Measurements from ENCODE around the gene ZNF608.
A peak's percentile ranks its signal among the peaks of the same experiment; 100 is the strongest.

Gene ZNF608

DNA sequence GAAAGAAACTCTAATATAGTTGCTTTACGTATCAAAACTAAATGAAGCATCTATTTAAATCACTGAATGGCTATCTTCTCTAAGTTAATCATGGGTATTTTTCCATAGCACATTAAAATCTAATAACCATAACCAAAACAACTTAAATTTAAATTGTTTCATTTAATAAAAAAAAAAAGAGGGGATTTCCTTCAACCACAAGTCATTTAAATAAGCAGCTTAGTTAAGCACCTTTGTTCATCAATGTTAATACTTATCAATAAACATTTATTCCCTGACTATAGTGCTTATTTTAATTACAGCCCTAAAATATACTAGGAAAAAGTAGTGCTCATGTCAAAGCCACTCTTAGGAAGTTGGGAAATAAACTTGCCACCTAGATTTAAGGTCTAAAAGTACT is 30.3 kb downstream of the ZNF608 start:
- TF ChIP-seq CTCF (IDR thresholded peaks at IDR 0.05; ENCODE audit: low read length, missing control alignments), result no peak
- H3K4me3 ChIP-seq (replicated peaks; ENCODE audit: low read depth, low read length), result no peak overlapping the region
- DNase-seq (ENCODE audit: low read depth), result no peak

GRCh38 chr5:124714910-124715309 is 31.5 kb downstream of the ZNF608 start:
- H3K4me3 ChIP-seq (replicated peaks; ENCODE audit: low read depth, low read length), result no peak overlapping the region
- TF ChIP-seq CTCF (IDR thresholded peaks at IDR 0.05; ENCODE audit: low read length, missing control alignments), result no peak

GRCh38 chr5:124713595-124713994 is 32.8 kb downstream of the ZNF608 start:
- H3K4me3 ChIP-seq (replicated peaks; ENCODE audit: low read depth, low read length), result no peak overlapping the region
- TF ChIP-seq CTCF (IDR thresholded peaks at IDR 0.05; ENCODE audit: low read length, missing control alignments), result no peak
- DNase-seq (ENCODE audit: low read depth), result no peak

More at GRCh38 chr5:124714910-124715309, 31.5 kb downstream of the ZNF608 start:
- DNase-seq (ENCODE audit: low read depth), result no peak

DNA sequence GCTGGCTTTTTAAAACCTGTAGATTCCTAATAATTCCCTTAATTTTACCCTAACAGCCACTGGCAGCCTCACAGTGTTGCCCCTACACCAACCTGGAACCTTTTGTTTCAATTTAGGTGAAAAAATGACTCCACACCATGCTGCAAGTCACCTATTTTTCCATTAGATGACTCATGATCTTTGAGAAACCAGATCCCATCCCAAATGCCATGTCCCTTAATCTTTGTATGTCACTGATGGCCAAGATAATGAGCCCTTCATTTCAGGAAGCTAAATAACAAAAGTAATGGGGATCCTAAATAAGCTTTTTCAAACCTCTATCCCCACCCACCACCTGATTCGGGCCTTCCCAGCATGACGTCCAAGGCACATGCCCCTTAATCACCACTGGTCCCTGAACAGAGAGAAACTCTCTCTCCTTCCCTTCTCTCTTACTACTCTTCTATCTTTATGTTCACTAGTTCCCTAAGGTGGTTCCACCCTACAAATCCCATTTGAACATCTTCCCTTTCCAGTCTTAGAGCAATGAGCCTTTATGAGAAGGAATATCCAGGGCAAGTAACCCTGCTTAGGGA is 33.6 kb downstream of the ZNF608 start:
- DNase-seq (ENCODE audit: low read depth), result no peak
- H3K4me3 ChIP-seq (replicated peaks; ENCODE audit: low read depth, low read length), result no peak overlapping the region
- no peak for TF ChIP-seq CTCF (IDR thresholded peaks at IDR 0.05; ENCODE audit: low read length, missing control alignments)

- TF ChIP-seq CTCF (IDR thresholded peaks at IDR 0.05; ENCODE audit: low read length, missing control alignments), result no peak
- no peak for DNase-seq (ENCODE audit: low read depth)
- H3K4me3 ChIP-seq (replicated peaks; ENCODE audit: low read depth, low read length), result no peak overlapping the region
These were observed 38.4 kb downstream of the ZNF608 start for GRCh38 chr5:124708086-124708485.

GRCh38 chr5:124707520-124707919 is 38.9 kb downstream of the ZNF608 start:
- no peak overlapping the region for H3K4me3 ChIP-seq (replicated peaks; ENCODE audit: low read depth, low read length)
- no peak for DNase-seq (ENCODE audit: low read depth)
- TF ChIP-seq CTCF (IDR thresholded peaks at IDR 0.05; ENCODE audit: low read length, missing control alignments), result no peak

GRCh38 chr5:124706729-124707361 is 39.6 kb downstream of the ZNF608 start:
- H3K4me3 ChIP-seq (replicated peaks; ENCODE audit: low read depth, low read length), result no peak overlapping the region

More at GRCh38 chr5:124706729-124707361, 39.6 kb downstream of the ZNF608 start:
- peak; percentile 15 for DNase-seq (ENCODE audit: low read depth)
- TF ChIP-seq CTCF (IDR thresholded peaks at IDR 0.05; ENCODE audit: low read length, missing control alignments), result no peak

All from fibroblast of pulmonary artery (primary cell).